Measurements from ENCODE around the gene ZNF804B. TPM values are rescaled to one million over a fixed set of nuclear protein-coding genes. Genes with fewer than 3 reads are reported as not detected.

Gene ZNF804B
- total RNA-seq, 1 experiment from 2014 or later = not detected

DNA sequence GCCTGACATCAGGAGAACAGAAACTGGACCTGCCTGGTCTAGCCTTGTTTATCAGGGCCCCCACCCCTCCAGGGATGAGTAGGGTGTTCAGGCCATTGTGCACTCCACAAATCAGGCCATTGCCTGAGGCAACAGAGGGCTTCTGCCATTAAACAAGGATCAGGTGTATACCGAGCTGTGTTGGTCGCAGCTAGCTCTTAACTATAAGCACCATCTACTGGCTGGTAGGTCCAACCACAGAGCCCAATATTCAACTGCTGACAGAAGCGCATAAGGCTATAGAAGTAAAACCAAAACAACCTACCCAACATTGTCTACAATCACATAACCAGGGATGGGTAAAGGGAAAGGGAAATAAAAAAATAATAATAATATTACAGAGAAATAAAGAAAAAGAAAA, 487.7 kb downstream of the ZNF804B start:
- Histone ChIP-seq H3K56ac (ENCODE audit: insufficient read length, low read depth, low read length) (no peak overlapping the region), H3K27me3 (ENCODE audit: insufficient read depth, low read length) (no peaks in the 10 kb centered on the region), H3K9me3 (ENCODE audit: control insufficient read depth, low read depth, low read length) (no peaks in the 10 kb centered on the region), H3K9ac (ENCODE audit: extremely low read depth, insufficient read length, low read length) (no peak overlapping the region), H3K14ac (ENCODE audit: insufficient read depth, low read length) (no peak overlapping the region), H2BK120ac (ENCODE audit: low read depth, low read length, poor library complexity, severe bottlenecking) (no peak overlapping the region), H4K91ac (ENCODE audit: insufficient read length, low read depth, low read length) (no peak overlapping the region), H3K18ac (ENCODE audit: insufficient read length, low read depth, low read length) (no peak overlapping the region), H3K79me2 (ENCODE audit: insufficient read depth, low read length) (no peaks in the 10 kb centered on the region), H2BK5ac (ENCODE audit: insufficient read length, low read length) (no peak overlapping the region), H4K5ac (ENCODE audit: insufficient read length, low read depth, low read length) (no peak overlapping the region), H3K23me2 (ENCODE audit: insufficient read length, low read depth, low read length, poor library complexity, severe bottlenecking) (no peaks in the 10 kb centered on the region), H3K27ac (ENCODE audit: insufficient read length, low read depth, low read length) (no peak overlapping the region), H2AK5ac (ENCODE audit: insufficient read length, low read length) (no peak overlapping the region), H3K23ac (ENCODE audit: insufficient read length, low read depth, low read length) (no peak overlapping the region), H2BK12ac (ENCODE audit: insufficient read length, low read depth, low read length) (no peak overlapping the region), H4K20me1 (ENCODE audit: control insufficient read depth, insufficient read depth, insufficient read length) (no peaks in the 10 kb centered on the region), H3K4ac (ENCODE audit: low read depth, low read length) (no peak overlapping the region), H2BK20ac (ENCODE audit: low read depth, low read length, poor library complexity, severe bottlenecking) (no peak overlapping the region), H2AFZ (ENCODE audit: low read length) (no peak overlapping the region), H2BK15ac (ENCODE audit: low read depth, low read length) (no peak overlapping the region), H3T11ph (ENCODE audit: low read length) (no peak overlapping the region), H3K4me1 (ENCODE audit: insufficient read depth, low read length) (no peaks in the 10 kb centered on the region), H3K79me1 (ENCODE audit: insufficient read depth, low read depth, low read length, poor library complexity, severe bottlenecking) (no peaks in the 10 kb centered on the region), H3K4me2 (ENCODE audit: insufficient read depth, insufficient read length, low read length) (no peak overlapping the region), H4K8ac (replicated peaks; ENCODE audit: insufficient read length, low read depth, low read length) (no peak overlapping the region)
- WGBS (ENCODE audit: extremely low coverage, insufficient read length, low lambda C conversion rate) = no CpG with 5 or more reads among the region's 3 CpGs
- H3K27me3 Mint-ChIP-seq (ENCODE audit: low read depth) = no peaks in the 10 kb centered on the region
- H3K4me3 Mint-ChIP-seq = no peak overlapping the region
- TF ChIP-seq, protein P1, sequence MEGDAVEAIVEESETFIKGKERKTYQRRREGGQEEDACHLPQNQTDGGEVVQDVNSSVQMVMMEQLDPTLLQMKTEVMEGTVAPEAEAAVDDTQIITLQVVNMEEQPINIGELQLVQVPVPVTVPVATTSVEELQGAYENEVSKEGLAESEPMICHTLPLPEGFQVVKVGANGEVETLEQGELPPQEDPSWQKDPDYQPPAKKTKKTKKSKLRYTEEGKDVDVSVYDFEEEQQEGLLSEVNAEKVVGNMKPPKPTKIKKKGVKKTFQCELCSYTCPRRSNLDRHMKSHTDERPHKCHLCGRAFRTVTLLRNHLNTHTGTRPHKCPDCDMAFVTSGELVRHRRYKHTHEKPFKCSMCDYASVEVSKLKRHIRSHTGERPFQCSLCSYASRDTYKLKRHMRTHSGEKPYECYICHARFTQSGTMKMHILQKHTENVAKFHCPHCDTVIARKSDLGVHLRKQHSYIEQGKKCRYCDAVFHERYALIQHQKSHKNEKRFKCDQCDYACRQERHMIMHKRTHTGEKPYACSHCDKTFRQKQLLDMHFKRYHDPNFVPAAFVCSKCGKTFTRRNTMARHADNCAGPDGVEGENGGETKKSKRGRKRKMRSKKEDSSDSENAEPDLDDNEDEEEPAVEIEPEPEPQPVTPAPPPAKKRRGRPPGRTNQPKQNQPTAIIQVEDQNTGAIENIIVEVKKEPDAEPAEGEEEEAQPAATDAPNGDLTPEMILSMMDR (conservative IDR thresholded peaks at IDR 0.05) = peak; percentile 30; the same call in 2 of the 3 replicates
- H3K9me3 Mint-ChIP-seq = peaks cover 11 to 18% of the 10 kb centered on the region in 2 experiments; a peak in 4 of 5 replicates
- H3K36me3 Mint-ChIP-seq (ENCODE audit: insufficient read depth in 1 of 3, low read depth in 3 of 3) = peaks cover 0 to 12% (median 0%) of the 10 kb centered on the region in 3 experiments; a peak in 4 of 7 replicates
- no peaks in the 10 kb centered on the region for H3K4me1 Mint-ChIP-seq
- H3K27ac Mint-ChIP-seq = no peak overlapping the region
- DNase-seq = no peak

All from H9 (cell line).